HL-60/S4 (cell line): ENCODE data around the gene COMTD1.
"Not testable (repeated sequence)": the region's sequence is repeated elsewhere in the genome, so short reads cannot be mapped to it uniquely, and the experiment has no call there.

Experiments used
- in situ Hi-C: fragments of 300-500 bp; cut with MboI; formaldehyde crosslinking; loops from 2 replicates; pipeline ENCODE4 v1.14.3; 2022; ENCODE audit warnings: low sequenced_read_pairs

The COMTD1 gene

DNA sequence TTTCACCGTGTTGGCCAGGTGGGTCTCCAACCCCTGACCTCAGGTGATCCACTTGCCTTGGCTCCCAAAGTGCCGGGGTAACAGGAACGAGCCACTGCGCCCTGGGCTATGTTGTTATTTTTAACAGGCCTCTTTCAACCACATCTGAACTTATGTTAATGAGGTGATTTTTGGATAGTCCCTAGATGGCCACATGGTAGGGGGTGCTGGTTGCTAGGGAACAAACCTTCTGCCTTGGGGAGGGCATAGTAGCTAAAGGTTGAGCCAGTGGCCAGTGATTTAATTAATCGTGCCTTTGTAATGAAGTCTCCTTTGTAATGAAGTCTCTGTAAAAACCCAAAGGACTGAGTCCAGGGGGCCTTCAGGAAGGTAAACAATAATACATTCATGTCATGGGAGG, 9.1 kb downstream of the COMTD1 start:
- in situ Hi-C loops, result loop anchor here (25.0 kb wide), 1 partner anchor 964 kb away; no protein-coding TSS in a partner anchor

DNA sequence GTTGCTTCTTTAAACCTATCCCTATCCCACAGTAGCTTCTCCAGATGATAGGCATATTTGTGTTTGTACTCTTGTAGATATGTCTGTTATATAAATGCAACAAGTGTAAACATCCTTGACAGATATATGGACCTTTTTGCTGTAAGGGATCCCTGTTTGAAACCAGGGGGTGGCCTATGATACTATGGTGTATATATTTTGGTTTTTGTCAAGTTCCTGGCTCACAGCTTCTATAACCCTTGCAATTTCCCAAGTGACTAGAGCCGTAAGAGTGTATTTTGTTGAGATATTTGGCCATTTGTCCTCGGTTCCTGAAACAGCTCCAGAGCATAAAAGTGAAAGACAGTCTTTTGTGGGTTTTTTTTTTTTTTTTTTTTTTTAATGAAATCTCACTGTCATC, 9.7 kb downstream of the COMTD1 start:
- in situ Hi-C loops, result loop anchor here (25.0 kb wide), 1 partner anchor 964 kb away; no protein-coding TSS in a partner anchor

DNA sequence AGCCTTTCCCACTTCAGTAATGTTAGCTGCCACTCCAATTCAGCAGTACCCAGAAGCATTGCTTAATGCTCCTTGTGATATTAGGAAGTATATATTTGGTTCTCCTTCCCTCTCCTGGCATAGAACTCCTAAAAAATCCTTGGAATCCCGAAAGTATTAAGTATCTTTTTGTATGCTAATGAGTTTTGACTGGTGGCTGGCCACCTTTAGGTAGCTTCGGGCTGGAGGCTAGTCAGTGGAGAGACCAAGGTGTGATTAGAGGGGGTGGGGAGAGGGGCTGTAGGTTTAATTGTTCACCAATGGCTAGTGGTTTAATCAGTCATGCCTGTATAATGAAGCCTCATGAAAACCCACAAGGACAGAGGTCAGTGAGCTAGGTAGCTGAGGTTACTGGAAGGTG, 12.2 kb downstream of the COMTD1 start:
- in situ Hi-C loops, result no loop called here

DNA sequence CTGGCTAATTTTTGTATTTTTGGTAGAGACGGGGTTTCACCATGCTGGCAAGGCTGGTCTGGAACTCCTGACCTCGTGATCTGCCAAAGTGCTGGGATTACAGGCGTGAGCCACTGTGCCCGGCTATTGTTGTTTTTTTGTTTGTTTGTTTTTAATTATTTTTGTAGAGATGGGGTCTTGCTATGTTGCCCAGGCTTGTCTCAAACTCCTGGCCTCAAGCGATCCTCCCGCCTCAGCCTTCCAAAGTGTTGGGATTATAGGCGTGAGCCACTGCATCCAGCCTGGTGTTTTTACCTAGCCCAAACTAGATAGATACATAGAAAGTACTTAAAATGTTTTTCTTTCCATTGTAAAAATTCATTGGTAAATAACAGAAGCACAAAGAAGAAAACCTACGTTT, 14.3 kb downstream of the COMTD1 start:
- in situ Hi-C loops, result not testable (repeated sequence)

DNA sequence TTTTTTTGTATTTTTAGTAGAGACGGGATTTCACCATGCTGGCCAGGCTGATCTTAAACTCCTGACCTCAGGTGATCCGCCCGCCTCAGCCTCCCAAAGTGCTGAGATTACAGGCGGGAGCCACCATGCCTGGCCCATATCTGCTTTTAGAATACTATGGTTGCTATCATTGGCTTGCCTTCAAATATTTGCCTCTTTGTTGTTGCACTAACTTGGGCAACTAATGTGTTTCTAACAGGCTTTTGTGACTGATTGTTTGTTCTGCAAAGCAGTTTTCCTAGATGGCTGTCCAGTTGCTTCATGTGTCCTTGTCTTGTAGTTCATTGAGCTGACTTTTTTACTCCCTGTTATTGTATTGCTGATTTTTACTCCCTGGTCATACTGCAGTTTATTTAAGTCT, 15.5 kb downstream of the COMTD1 start:
- in situ Hi-C loops, result no loop called here

DNA sequence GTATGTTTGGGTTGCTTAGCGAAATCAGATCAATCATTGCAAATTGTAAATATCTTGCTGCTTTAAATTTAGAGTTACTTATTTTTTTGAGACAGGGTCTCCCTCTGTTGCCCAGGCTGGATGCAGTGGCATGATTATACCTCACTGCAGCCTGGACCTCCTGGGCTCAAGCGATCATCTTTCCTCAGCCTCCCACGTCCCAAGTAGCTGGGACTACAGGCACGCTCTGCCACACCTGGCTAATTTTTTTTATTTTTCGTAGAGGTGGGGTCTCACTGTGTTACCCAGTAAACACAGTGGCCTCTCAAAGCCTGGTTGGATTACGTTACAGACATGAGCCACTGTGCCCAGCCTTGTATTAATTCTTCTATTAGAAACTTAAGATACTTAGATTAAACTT, 23.4 kb downstream of the COMTD1 start:
- in situ Hi-C loops, result no loop called here

DNA sequence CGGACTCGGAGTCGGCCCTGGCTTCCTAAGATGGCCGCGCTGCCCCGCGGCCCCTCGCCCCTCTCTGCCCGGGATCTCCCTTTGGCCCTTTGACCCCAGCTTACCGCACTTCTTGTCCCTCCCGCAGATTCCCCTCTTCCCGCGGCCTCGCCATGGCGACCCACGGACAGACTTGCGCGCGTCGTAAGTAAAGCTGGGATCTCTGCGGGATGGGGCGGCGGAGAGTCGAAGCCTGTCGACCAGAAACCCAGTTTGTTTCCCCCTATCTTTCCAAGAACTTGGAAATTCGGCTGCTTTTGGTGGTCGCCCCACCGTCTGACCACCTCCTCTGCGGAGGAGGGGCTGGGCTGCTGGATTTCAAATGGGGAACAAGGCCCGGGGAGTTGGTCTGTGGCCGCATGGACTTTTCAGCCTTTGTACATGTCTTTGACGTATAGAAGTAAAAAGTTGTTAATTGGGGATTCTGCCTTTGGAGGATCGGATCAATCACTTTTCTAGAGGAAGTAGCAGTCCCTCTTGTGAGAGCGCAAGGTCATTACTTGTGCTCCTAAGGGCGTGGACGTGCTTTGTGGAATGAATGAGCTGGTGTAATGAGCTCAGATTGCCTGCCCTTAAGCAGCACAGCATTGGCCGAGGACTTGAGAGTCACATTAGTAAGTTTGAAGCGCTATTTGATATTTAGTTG, 24.6 kb downstream of the COMTD1 start:
- in situ Hi-C loops, result no loop called here

DNA sequence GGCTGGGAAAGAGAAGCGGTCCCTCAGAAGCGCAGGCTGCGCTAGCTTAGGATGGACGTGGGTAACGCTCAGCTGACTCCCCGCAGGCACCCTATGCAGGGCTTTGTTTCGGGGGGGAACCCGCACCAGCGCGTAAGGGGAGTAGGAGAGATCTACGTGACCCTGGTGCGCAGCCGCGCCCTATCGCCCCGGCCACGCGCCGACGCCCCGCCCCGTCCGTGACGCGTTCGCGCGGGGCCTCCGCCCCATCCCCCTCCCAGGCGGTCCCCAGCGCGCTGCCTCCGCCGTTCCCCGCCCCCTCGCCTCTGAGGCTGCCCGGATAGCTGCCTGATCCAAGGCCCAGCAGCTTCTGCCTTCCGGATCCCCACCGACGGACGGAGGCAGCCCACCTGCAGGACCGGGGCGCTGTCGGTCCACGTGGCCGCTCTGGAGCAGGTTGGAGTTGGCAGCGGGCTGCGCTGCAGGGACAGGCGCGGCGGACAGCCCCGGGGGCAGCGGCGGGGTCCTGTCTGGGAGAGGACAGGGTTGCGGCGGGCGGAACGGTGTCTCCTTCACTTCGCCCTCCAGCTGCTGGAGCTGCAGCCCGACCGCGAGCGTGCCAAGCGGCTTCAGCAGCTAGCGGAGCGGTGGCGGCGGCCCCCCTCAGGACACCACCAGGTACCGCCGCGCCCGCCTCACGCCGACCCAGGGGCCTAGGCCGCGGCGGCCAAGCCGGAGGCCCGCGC, 25.3 kb downstream of the COMTD1 start, which contains the start of gene VDAC2:
VDAC2 (plus strand) TSS at position 515 of the 725 bp plus-strand sequence. CDS start 363 bp downstream, outside the sequence.
- in situ Hi-C loops, result no loop called here

DNA sequence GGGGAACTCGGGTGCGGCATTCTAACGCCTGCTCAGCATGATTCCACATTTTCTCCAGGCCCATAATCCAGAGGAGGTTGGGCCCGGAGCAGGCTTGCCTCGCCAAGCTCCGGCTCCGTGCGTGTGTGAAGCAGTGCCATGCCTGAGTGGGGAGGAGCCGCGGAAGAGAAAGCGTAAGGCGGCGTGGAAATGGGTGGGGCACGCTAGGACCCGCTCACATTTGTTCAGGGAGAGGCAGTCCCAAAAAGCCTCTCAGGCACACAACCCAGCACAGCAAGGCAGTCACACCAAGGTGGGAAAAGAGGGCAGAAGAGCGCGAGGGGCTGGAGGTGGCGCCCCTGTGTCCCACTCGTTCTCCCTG, 25.9 kb downstream of the COMTD1 start:
- in situ Hi-C loops, result no loop called here

DNA sequence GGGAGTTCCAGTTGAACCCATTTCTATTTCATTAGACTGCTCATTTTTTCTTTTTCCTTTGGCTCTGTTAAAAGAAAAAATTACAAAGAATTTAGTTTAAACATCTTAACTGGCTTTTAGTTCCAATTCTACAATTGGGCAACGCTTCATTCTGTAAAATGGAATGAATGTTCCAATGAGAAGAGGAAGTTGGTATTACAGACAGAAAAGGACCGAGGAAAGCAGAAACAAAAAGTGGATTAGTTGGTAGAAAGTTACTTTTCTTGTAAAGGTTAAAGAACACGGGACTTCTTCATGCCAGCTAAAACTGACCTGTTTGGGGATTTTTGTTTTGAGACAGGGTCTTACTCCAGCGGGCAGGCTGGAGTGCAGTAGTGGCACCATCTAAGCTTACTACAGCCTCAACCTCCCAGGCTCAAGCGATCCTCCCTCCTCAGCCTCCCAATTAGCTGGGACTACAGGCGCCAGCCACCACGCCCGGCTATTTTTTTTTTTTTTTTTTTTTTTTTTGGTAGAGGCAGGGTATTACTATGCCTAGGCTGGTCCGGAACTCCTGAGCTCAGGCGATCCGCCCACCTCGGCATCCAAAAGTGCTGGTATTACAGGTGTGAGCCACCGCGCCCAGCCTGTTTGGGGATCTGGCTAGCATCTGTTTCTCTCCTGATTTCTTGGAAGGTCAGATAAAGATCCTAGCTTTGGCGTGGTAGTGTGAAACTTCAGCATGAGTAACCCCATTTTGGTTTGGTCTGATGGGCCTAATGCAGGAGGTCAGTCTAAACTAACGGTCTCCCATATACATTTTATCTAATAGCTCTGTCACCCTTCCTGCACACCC, 26.5 kb downstream of the COMTD1 start:
- in situ Hi-C loops, result no loop called here

DNA sequence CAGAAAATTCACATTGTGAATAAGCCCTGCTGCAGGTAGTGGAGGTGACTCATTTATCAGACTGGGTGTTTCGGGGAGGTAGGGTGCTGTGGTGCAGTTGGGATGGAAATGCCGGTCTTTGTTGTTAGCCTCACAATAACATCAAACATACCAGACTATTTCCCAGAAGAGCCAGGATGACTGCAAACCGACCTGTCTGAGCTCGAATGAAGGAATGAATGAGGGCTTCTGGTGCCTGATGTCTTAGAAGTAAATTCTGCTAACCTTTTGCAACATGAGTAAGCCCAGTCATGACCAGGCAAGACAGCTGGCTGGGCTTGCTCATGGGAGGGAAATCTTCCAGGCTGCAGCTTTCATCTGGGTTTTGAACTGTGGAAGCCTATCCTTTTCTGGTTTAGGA, 27.6 kb downstream of the COMTD1 start:
- in situ Hi-C loops, result no loop called here

DNA sequence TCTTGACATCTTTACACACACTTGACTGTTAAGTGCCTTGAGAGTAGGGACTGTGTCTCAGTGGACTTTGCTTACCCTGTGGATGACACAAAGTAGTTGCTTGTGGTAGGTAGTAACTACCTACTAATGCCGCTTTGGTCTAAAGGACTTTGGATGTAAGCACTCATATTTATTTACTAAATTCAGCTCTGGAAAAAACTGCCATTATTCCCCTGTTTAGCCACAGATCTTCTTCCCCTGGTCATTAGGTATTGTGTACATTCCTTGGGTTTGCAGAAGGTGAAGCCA, 28.0 kb downstream of the COMTD1 start:
- in situ Hi-C loops, result no loop called here

DNA sequence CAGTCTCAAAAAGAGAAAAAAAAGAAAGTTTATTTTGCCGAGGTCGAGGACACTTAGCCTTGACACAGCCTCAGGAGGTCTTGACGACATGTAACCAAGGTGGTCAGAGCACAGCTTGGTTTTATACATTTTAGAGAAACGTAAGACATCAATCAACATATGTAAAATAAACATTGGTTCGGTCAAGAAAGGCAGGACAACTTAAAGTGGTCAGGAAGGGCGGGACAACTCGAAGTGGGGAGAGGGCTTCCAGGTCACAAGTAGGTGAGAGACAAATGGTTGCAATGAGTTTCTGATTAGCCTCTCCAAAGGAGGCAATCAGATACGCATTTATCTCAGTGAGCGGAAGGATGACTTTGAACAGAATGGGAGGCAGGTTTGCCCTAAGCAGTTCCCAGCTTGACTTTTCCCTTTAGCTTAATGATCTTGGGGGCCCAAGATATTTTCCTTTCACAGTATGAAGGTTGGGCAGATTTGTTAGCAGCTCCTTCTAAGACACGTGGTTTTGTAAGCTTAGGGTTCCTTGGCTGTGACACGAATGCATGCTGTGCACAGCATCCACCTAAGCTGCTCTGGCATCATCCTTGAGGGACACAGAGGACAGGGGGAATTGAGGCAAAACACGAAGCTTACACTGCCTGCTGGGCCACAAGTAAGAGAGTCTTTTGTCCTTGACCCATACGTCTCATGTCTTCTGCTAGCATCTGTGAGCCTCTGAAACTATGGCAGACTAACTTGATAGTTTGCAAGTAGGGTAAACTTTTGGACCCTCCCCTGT, 28.5 kb downstream of the COMTD1 start:
- in situ Hi-C loops, result no loop called here

DNA sequence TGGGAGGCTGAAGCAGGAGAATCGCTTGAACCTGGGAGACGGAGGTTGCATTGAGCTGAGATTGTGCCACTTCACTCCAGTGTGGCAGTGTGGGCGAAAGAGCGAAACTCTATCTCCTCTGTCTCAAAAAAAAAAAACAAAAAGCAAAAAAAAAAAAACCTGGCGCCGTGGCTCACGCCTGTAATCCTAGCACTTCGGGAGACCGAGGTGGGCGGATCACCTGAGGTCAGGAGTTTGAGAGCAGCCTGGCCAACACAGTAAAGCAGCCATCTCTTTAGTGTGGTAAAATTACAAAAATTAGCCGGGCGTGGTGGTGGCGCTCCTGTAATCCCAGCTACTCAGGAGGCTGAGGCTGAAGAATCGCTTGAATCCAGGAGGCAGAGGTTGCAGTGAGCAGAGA, 29.1 kb downstream of the COMTD1 start:
- in situ Hi-C loops, result not testable (repeated sequence)

DNA sequence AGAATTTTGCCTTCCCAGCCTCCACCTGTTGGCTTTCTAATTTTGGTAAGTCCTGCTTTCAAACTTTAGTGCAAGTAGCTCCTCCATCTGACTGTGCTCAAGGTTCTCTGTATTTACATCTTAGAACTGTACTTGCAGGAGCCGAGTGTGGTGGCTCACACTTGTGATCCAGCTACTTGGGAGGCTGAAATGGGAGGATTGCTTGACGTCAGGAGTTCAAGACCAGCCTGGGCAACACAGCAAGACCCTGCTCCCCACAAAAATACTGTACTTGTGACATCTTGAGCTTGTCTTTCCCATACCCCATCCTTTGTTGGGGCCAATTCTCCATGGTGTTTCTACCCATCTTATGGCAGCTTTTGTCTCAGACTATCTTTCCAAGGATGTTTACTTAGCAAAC, 29.8 kb downstream of the COMTD1 start:
- in situ Hi-C loops, result no loop called here

DNA sequence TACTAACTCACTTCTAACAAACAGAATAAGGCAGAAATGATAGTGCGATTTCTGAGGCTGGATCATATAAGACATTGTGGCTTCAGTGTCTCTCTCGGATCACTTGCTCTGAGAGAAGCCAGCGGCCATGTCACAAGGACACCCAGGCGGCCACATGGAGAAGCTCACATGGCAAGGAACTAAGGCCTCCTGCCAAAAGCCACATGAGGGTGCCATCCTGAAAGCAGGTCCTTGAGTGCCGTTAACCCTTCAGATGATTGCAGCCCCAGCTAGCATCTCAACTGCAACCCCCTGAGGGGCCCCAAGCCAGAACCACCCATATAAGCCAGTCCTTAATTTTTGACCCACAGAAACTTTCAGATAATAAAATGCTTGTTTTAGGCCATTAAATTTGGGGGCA, 32.0 kb downstream of the COMTD1 start:
- in situ Hi-C loops, result no loop called here

DNA sequence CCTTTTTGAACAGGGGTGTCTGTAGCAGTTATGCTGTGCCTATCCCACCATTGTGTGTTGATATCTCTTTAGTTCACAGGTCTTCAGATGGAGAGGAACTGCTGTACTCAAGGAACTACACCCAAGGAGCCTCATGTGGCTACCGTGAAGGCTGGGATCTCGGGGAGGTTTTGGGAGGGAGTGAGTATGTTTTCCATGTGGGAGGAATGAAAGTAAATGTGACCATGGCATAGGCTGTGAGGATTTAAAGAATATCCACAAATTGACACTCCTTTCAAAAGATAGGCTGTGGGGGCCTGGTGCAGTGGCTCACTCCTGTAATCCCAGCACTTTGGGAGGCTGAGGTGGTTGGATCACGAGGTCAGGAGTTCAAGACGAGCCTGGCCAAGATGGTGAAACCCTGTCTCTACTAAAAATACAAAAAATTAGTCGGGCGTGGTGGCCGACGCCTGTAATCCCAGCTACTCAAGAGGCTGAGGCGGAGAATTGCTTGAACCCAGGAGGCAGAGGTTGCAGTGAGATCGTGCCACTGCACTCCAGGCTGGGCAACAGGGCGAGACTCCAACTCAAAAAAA, 32.6 kb downstream of the COMTD1 start:
- in situ Hi-C loops, result not testable (repeated sequence)

DNA sequence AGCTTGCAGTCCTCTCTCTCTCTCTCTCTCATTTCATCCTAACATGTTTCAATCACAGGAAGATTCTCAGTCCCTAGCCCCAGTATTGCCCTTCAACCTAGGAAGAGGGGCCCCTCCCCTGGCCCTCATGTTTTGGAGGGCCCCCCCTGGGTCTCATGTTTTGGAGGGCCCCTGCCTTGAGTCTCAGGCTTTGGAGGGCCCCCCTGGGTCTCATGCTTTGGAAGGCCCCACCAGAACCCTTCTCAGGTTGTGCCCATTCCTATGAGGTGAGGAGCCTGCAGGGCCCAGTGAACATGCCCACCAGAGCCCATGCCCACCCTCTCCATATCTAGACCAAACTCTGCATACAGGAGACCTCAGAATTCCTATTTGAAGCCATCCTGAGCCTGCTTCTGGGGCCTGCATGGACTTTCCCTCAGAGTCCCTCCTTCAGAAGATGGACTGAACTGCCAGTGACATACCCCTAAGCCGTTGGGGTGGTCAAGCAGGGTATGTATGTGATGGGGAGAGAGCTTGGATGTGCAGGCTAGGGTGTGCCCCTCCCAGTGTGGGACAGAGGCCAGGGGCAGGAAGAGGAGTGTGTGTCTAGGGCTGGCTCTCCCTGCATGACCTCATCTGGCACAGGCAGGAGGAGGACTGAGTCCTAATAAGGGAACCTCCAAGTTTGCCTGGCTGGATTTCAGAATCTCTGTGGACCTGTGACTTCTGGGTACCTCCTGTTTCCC, 33.3 kb downstream of the COMTD1 start:
- in situ Hi-C loops, result no loop called here

DNA sequence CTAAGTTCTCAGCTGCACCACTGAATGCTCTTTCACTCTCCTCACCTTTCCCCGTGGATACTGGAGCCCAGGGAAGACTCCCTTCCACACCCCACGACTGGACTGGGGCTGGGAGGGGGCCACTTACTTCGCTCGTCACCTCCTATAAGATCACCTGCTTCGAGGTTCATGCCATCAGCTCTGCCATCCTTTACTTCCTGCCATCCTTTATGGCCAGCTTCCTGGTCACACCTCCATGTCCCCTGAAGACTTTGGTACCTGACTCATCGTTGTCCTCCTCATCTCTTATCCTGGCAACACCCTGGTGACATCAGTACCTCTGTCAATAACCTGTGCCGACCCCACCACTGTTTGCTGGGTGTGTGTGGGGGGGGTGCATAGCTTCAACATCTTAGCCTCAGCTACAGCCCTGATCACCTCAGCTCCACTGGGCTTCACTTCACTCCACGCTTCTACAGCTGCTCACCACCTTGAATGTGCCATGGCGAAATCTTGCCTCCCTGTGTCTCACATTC, 33.9 kb downstream of the COMTD1 start:
- in situ Hi-C loops, result no loop called here

DNA sequence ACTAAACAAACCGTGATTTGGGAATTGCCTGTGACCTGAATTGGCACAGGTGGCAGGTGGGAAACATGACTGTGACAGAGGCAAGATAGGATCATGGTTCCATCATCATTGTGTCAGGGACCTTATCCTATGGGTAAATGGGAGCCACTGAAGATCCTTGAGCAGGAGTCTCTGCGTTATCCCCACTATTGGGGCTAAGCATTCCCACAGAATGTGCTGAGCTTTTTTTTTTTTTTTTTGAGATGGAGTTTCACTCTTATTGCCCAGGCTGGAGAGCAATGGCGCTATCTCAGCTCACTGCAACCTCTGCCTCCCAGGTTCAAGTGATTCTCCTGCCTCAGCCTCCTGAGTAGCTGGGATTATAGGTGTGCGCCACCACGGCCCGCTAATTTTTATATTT, 35.8 kb downstream of the COMTD1 start:
- in situ Hi-C loops, result not testable (repeated sequence)
